ENCODE results near the gene NDNF.

The NDNF gene

DNA sequence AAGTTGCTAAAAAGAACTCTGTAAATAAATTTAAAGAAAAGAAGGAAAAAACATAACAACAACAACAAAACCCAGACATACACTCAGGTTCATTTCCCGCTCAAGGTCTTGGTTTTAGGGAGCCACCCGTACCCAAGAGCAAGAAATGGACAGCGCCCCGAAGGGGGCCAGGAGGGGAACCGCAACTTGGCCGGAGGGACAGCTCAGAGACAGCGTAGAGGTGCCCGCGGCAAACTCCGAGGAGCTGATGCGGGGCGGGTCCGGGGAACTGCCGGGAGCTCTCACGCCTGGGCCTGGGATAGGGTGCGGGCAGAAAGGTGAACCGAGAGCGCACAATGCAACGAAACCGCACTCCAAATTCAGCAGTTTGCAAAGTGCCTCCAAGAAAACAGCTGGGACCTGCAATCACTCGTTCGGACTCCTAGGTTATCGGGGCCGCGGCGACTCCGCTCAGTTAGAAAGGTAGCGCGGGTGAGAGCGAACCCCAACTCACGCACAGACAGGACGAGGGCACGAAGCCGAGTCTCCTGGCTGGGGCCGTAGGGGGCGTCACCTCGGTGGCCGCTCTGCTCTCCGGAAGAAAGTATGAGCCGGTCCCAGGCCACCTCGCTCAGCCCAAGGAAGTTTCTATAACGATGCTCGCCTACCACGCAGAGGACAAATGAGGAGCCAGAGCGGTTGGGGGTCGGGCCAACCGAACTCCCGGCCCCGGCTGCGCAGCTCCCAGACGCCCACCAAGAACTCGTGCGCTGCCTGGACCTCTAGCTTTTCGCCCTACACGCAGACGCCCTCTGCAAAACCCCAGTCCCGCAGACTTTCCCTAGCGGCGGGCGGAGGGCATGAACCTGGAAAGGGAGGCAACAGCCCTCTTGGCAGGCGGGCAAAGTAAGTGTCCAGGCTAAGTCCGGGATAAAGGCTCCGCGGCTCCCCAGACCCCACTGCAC lies 1.4 kb downstream of the NDNF start:
- no peak for DNase-seq (ENCODE audit: low spot score)

DNA sequence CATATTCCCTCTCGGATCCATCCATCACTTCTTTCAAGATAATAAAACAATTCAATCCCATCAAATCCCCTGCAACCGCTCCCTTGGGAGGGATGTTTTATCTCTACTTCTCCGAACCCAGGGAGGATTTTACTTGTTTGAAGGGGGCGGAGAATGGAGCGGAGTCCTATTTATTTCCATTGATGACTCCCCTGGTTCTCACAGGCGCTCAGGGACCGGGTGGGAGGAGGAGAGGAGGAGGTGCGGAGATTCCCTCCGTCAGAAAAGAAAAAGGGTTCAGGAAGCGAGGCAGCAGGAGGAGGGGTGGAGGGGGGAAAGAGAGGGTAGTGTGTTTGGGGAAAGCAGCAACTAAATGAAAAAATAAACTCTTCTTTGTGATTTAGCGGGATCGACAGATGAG lies 2.1 kb downstream of the NDNF start:
- no peak for DNase-seq (ENCODE audit: low spot score)

DNA sequence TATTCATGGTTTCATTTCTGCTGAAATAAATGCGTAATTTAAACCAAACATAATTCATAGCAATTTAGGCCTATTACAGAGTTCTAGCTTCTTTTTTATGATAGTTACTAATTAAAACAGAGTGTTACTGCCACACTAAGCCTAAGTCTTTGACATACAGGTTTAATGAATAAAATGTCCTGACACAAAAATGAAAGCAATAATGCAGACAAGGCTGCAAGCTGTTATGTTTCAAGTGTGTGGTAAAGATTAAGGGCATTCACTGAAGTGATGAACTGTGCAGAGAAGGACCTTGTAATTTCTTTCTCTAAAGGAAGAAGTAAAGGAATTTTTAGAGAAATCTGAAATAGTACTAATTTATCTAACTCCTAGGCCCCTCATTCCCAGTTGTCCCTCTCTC lies 2.9 kb downstream of the NDNF start:
- no peak for DNase-seq (ENCODE audit: low spot score)

GRCh38 chr4:121064482-121064881 lies 7.9 kb downstream of the NDNF start:
- no peak for DNase-seq (ENCODE audit: low spot score)

- no peak for DNase-seq (ENCODE audit: low spot score)
These were observed 9.8 kb downstream of the NDNF start for GRCh38 chr4:121062521-121062920.

DNA sequence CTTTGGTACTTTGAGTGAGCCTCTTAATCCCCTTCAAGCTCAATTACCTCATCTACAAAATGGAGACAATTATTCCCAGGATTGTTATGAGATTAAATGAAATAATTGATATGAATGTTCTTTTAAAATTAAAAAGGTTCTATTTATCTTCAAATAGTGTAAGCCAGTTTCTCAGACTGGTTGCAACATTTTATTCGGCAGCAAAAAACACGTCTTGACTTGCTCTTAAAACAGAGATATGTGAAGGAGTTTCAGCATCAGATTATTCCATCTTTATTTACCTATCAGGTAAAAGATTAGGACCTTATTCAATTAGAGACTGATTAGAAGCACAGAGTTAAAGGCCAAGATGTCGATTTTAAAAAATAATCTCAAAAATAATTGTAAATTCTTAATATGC lies 10.5 kb downstream of the NDNF start:
- no peak for DNase-seq (ENCODE audit: low spot score)

GRCh38 chr4:121061215-121061614 lies 11.1 kb downstream of the NDNF start:
- DNase-seq (ENCODE audit: low spot score) = no peak

DNA sequence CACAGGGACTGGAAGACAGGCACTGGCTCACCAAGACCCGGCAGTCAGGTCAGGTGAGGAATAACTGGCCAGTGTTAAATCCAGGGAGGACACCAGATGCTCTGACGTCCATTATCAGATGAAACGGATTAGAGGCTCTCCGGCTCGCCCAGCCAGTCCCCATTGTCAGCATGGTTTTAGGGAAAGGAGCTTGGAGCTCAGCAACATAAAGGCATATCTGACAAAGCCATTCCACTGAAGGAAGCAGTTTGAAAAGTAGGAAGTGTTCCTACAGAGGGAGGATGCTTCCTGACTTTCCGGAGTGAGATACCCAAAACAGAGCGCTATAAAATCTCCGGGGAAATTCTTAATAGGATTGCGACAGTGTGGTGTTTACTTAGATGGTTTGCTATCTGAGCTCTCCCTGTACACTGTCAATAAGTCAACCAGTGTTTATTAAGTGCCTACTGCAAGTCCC lies 14.8 kb downstream of the NDNF start:
- DNase-seq (ENCODE audit: low spot score) = no peak

DNA sequence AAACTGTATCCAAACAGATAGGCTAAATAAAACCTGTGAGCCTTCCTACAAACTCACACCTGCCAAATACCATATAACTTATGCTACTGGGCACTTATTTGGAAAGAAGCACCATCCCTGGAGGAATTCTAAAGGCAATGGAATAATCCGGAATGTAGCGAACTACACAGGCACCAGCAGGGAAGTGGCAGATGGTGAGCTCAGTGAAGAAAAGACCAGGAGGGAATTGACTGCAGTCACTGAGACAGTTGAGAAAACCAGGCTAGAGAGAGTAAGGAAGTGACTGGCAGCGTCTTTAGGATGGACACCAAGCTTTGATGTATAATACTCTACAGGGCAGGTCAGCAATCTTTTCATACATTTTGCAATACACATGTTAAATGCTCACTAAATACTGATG lies 16.3 kb downstream of the NDNF start:
- no peak for DNase-seq (ENCODE audit: low spot score)

GRCh38 chr4:121054373-121054772 lies 18.0 kb downstream of the NDNF start:
- DNase-seq (ENCODE audit: low spot score) = no peak

DNA sequence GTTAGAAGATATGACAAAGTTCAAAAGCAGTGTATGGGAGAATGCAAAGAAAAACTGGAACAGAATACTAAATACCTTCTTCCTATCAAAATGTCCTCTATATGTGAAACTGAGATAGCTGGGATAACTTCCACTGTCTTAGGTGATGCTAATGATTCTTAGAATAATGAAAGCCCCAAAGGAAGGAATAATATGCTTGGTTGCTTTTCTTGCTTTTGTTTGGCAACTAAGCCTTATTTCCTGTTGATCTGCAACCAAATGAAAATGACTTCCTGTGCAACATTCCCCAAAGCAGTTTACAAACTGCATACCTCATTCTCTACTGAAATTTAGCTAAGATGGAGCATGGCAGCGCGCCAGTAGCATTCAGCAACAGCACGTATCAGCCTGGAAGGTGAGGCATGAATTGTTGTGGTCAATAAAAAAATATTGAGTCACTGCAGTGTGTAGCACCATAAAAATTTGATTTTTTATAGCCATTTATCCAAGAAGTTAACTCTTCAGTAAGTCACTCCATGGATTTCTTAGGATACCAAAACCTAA lies 18.7 kb downstream of the NDNF start:
- no peak for DNase-seq (ENCODE audit: low spot score)

- DNase-seq (ENCODE audit: low spot score) = no peak
These were observed 22.0 kb downstream of the NDNF start for GRCh38 chr4:121050300-121050699.

DNA sequence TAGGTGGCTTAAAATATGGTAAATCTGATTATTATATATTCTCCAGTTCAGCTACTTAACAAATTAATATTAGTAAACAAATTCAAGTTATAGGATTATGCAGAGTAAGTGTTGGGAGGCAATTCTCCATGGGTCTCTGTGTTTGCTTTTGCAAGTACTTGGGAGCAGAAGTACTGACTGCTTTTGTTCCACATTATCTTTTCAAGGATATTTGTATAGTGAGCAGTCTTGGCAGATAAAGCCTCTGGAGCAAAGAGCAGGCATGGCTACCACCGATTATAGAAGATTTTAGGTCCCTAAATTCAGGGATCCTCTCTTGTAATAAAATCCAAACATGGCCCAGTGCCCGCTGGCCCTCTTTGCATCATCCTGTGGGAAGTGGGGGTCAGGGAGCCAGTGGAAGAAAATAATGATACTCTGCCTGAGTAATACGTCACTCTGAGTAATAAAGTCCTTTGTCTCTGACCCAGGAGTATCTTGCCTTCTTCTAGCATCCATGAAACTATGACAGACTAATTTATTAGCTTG lies 23.2 kb downstream of the NDNF start:
- no peak for DNase-seq (ENCODE audit: low spot score)

- DNase-seq (ENCODE audit: low spot score) = no peak
These were observed 24.2 kb downstream of the NDNF start for GRCh38 chr4:121048165-121048564.

GRCh38 chr4:121041307-121042090 lies 30.8 kb downstream of the NDNF start:
- no peak for DNase-seq (ENCODE audit: low spot score)

DNA sequence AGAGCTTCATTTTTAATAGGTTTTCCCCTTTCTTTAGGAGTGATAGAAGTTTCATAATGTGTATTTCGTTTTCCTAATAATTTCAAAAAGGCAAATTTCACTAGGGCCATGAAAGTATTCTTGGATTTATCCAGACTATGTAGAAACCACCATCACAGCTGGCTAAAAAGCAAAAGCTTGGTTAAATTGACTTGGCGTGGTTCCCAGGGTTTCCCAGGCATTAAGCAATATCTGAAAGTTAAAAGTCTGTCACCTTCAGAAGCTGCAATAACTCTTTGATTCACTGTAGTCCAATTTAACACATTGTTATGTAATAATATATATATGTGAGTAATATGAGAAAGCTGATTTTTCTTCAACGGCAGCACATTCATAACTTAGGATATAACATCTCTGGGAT lies 38.3 kb downstream of the NDNF start:
- no peak for DNase-seq (ENCODE audit: low spot score)

DNA sequence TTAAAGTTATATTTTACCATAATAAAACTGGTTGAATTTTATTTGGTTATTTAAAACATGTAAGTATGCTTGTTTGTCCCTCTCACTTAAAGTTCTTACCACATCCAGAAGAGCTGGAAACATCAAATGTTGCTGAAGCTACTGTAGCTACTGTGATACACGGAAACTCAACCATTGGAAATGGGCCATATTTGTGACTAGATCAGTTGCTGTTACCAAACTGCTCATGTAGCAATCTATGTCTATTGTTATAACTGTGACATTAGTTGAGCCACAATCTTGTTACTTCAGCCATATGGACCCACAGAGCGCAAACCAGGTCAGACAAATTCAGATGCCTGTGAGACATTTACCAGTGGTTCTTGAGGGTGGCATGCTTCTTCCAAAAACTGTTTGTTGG lies 41.6 kb downstream of the NDNF start:
- DNase-seq (ENCODE audit: low spot score) = no peak

DNA sequence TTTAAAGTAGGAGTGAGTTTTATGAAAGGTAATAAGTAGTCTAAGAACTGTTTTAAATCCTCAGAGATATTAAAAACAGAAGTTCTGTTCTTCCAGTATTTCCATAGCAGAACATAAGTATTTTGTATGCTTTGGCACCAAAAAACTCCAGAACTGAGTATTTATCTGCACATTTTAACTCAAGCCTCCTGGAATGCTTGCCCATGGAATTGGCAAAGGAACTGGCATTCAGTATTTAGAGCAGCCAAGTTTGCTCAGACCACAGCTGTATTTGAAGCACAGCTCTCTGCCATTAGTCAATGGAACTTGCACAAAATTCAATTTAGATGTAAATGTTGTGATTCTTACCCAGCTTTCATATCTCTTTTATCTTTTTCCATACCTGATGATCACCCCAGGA lies 42.2 kb downstream of the NDNF start:
- no peak for DNase-seq (ENCODE audit: low spot score)

DNA sequence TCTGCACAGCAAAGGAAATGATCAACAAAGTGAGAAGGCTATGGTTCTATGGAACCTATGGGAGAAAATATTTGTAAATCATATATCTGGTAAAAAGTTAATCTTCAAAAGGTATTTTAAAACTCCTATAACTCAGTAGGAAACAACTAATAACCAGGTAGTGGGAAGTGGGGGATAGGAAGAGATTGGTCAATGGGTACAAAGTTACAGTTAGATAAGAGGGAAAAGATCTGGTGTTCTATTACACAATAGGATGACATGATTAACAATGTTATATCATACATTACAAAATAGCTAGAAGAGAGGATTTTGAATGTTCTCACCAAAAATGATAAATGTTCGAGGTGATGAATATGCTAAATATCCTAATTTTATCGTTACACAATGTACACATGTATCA lies 46.3 kb downstream of the NDNF start:
- no peak for DNase-seq (ENCODE audit: low spot score)

- DNase-seq (ENCODE audit: low spot score) = no peak
These were observed 46.8 kb downstream of the NDNF start for GRCh38 chr4:121025540-121025939.

- no peak for DNase-seq (ENCODE audit: low spot score)
These were observed 53.8 kb downstream of the NDNF start for GRCh38 chr4:121018543-121018942.

- no peak for DNase-seq (ENCODE audit: low spot score)
These were observed 55.7 kb downstream of the NDNF start for GRCh38 chr4:121016611-121017010.

DNA sequence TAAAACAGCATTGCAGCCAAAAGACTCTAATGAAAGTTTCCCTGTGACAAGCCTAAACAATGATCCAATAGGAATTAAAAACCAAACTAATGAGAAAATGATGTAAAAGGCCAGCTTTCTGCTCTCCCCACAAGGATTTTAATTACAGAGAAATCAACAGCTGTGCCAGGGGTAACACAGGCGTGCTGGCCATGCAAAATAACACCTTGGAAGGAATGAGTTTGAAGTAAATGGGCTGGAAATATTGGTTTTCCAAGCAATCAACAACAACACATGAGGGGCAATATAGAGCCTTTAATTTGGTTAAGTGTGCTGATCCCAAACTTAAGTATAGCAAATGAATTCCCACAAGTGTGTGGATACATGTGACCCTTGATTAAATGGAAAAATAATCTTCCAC lies 56.9 kb downstream of the NDNF start:
- no peak for DNase-seq (ENCODE audit: low spot score)
